ENCODE measurements around the gene ITGB5. TPM values are rescaled to one million over a fixed set of nuclear protein-coding genes. Genes with fewer than 3 reads are reported as not detected.

Gene ITGB5
- total RNA-seq, 1 donor from 2014 or later = 139 TPM

DNA sequence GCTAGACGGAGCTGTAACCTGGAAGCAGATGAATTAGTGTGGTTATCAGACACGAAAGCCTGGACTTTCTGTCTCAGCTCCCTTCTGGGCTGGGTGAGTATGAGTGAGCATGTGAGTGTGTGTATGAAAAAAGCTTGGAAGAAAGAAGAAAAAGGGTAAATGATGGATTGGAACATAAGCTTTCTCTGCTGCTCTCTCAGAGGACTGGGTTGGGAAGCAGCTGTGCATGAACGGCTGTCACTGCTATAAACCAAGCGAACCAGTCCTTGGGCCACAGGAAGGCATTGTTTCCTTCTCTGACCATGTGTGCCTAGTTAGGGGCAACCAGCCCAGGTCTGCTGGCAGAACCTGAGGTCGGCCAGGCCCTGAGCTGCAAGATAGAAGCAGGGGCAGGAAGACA lies 119.9 kb downstream of the ITGB5 start:
- no peak for FAIRE-seq
- Histone ChIP-seq H3K27ac (ENCODE audit: low read depth, low read length) (no peak overlapping the region), H3K9me3 (ENCODE audit: insufficient read depth, low read depth, low read length) (no peaks in the 10 kb centered on the region)

DNA sequence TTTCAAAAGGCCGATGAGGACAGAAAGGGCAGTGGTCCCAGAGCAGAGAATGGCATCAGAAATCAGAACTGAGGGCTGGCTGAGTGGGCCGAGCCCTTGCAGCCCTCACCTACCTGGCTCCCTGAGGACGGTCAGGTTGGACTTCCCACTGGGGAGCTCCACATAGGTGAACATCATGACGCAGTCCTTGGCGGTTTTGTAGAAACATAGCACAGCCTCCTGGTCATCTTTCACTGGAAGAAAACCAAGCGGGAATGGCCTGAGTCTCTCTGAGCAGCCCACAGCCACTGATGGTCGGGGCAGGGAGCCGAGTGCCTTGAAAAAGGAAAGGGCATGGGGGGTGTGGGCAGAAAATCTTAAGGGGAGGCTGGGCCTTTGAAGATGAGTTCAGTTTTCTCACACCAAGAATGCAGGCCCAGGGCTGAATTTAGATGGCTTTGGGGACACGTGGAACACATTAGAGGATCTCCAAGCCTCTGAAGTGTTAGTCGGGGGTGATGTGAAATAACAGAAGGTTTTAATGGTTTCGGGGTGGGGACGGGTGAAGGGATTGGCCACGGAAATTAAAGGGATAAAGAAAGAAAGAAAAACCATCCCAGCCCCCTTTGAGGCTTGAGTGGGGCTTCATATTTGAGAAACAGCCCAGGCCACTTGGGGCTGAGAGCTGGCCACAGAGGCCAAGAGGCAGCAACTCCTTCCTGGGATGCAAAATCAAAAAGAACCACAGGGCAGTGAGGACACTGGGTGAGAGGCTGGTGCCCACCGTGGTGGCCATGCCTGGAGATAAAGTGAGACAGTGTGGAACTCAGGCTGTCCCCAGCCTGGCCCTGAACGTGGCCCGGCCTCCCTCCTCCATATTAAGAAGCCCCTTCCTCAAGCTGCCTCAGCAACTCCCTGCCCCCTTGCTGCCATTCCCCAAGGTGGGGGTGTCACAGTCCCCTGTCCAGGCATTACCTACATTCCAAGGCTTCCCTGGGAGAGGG lies 120.8 kb downstream of the ITGB5 start:
- Histone ChIP-seq H3K4me2 (ENCODE audit: low read length) (no peak overlapping the region), H3K36me3 (ENCODE audit: insufficient read depth, low read length) (peaks cover 29% of the 10 kb centered on the region), H3K9ac (ENCODE audit: low read length) (no peak overlapping the region), H3K4me1 (ENCODE audit: insufficient read depth, low read length) (no peaks in the 10 kb centered on the region), H2AFZ (ENCODE audit: low read depth, low read length) (no peak overlapping the region), H3K9me3 (ENCODE audit: insufficient read depth, low read depth, low read length) (no peaks in the 10 kb centered on the region), H3K27me3 (ENCODE audit: insufficient read depth, low read length) (no peaks in the 10 kb centered on the region), H4K20me1 (ENCODE audit: insufficient read depth, low read length) (no peaks in the 10 kb centered on the region), H3K4me3 (ENCODE audit: insufficient read depth, low read depth, low read length) (no peak overlapping the region), H3K79me2 (ENCODE audit: insufficient read depth, low read length) (no peaks in the 10 kb centered on the region), H3K27ac (ENCODE audit: low read depth, low read length) (no peak overlapping the region)
- FAIRE-seq = no peak
- Mint-ChIP-seq H3K27ac (ENCODE audit: unreplicated experiment) (no peak overlapping the region), H3K4me1 (ENCODE audit: low read depth, unreplicated experiment) (peaks cover 24% of the 10 kb centered on the region), H3K27me3 (ENCODE audit: low read depth, unreplicated experiment) (no peaks in the 10 kb centered on the region), H3K36me3 (ENCODE audit: low read depth, unreplicated experiment) (peaks cover 54% of the 10 kb centered on the region), H3K4me3 (ENCODE audit: unreplicated experiment) (no peak overlapping the region), H3K9me3 (ENCODE audit: unreplicated experiment) (no peaks in the 10 kb centered on the region)
- DNase-seq (ENCODE audit: low read depth) = no peak
- TF ChIP-seq EZH2 (IDR thresholded peaks at IDR 0.05; ENCODE audit: insufficient read depth, low read length) = no peak
- TF ChIP-seq, protein P1, sequence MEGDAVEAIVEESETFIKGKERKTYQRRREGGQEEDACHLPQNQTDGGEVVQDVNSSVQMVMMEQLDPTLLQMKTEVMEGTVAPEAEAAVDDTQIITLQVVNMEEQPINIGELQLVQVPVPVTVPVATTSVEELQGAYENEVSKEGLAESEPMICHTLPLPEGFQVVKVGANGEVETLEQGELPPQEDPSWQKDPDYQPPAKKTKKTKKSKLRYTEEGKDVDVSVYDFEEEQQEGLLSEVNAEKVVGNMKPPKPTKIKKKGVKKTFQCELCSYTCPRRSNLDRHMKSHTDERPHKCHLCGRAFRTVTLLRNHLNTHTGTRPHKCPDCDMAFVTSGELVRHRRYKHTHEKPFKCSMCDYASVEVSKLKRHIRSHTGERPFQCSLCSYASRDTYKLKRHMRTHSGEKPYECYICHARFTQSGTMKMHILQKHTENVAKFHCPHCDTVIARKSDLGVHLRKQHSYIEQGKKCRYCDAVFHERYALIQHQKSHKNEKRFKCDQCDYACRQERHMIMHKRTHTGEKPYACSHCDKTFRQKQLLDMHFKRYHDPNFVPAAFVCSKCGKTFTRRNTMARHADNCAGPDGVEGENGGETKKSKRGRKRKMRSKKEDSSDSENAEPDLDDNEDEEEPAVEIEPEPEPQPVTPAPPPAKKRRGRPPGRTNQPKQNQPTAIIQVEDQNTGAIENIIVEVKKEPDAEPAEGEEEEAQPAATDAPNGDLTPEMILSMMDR (IDR thresholded peaks at IDR 0.05; ENCODE audit: insufficient read depth, low read depth, low read length) = no peak

More for the DNA sequence above, 119.9 kb downstream of the ITGB5 start:
- Mint-ChIP-seq H3K36me3 (ENCODE audit: low read depth, unreplicated experiment) (peaks cover 50% of the 10 kb centered on the region), H3K27me3 (ENCODE audit: low read depth, unreplicated experiment) (no peaks in the 10 kb centered on the region), H3K4me3 (ENCODE audit: unreplicated experiment) (no peak overlapping the region), H3K27ac (ENCODE audit: unreplicated experiment) (no peak overlapping the region), H3K4me1 (ENCODE audit: low read depth, unreplicated experiment) (peaks cover 23% of the 10 kb centered on the region), H3K9me3 (ENCODE audit: unreplicated experiment) (no peaks in the 10 kb centered on the region)
- Histone ChIP-seq H3K4me2 (ENCODE audit: low read length) (no peak overlapping the region), H3K36me3 (ENCODE audit: insufficient read depth, low read length) (peaks cover 29% of the 10 kb centered on the region), H3K27me3 (ENCODE audit: insufficient read depth, low read length) (no peaks in the 10 kb centered on the region), H3K4me3 (ENCODE audit: insufficient read depth, low read depth, low read length) (no peak overlapping the region), H4K20me1 (ENCODE audit: insufficient read depth, low read length) (no peaks in the 10 kb centered on the region), H3K79me2 (ENCODE audit: insufficient read depth, low read length) (no peaks in the 10 kb centered on the region), H2AFZ (ENCODE audit: low read depth, low read length) (no peak overlapping the region), H3K4me1 (ENCODE audit: insufficient read depth, low read length) (peaks cover 6% of the 10 kb centered on the region), H3K9ac (ENCODE audit: low read length) (no peak overlapping the region)
- TF ChIP-seq EZH2 (IDR thresholded peaks at IDR 0.05; ENCODE audit: insufficient read depth, low read length) = no peak
- TF ChIP-seq, protein P1 (IDR thresholded peaks at IDR 0.05; ENCODE audit: insufficient read depth, low read depth, low read length) = no peak
- DNase-seq (ENCODE audit: low read depth) = no peak
